Measurements from ENCODE around the gene BDH2. TPM values are rescaled to one million over a fixed set of nuclear protein-coding genes. Genes with fewer than 3 reads are reported as not detected.

The BDH2 gene
- total and polyA plus RNA-seq, 2 of the 8 experiments (the other 6 are each of a cell fraction or from before 2014, with no cell fraction given): 46.0 to 46.2 TPM

DNA sequence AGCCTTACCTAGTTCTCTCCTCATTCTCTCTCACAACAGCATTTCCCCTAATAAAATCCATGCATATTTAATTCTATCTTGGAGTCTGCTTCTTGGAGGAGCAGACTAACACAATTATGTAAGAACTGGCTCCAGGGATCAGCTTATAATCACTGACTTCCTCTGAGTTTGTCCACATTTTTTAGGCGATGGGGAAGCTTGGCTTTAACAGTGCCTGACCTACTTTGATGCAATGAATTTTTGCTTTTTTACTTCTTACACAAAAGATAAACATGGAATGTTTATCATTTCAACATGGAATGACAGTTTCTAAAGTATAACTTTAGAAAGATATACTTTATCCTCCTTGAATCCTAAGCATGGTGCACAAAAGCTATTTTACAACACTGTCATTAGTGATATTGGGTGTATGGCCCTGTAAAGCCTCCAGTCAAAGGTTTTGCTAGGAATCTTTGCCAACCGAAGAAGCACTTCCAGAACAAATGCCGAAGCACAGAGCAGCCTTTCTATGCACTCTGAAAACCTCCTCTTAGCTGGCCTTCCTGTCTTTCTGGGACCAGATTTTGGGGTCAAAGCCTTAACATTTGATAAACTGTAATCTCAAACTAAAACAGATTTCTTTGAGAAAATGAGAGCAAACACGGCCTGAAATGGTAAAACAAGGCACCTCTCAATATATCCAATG, 736 bp downstream of the BDH2 start:
- no peak overlapping the region for H4K5ac ChIP-seq (ENCODE audit: insufficient read length, low read depth, low read length)
- H3K23ac ChIP-seq (ENCODE audit: insufficient read length): no peak overlapping the region
- no peak for FAIRE-seq
- H2BK12ac ChIP-seq (ENCODE audit: low read depth, low read length): no peak overlapping the region
- H3K18ac ChIP-seq (ENCODE audit: extremely low read depth, low read length): no peak overlapping the region
- no peak overlapping the region for H2BK5ac ChIP-seq (ENCODE audit: low read depth, low read length)
- no peak overlapping the region for H2BK15ac ChIP-seq (ENCODE audit: low read length)
- H3K4me3 ChIP-seq (ENCODE audit: extremely low read depth in 1 of 4, insufficient read depth in 2 of 4, low read depth in 3 of 4, low read length in 4 of 4): peak overlapping the region; percentile 32 to 76 (median 44)
- no peak overlapping the region for H3K56ac ChIP-seq (replicated peaks; ENCODE audit: insufficient read length, low read depth, low read length)
- H2AFZ ChIP-seq (ENCODE audit: low read length): peak overlapping the region; percentile 82; the same call in 1 of the 2 replicates
- H2AK5ac ChIP-seq (ENCODE audit: low read depth, low read length): no peak overlapping the region
- H3K23me2 ChIP-seq (ENCODE audit: low read depth, low read length): 0 out of 2 replicates have a peak, but pooled peaks cover 5% of the 10 kb centered on the region
- H3K36me3 ChIP-seq (ENCODE audit: control insufficient read depth in 2 of 4, insufficient read depth in 4 of 4, low read length in 3 of 4): peaks cover 0 to 2% (median 0%) of the 10 kb centered on the region in 4 experiments; a peak in 2 of 8 replicates
- no peak for DNase-seq (ENCODE audit: low read depth in 1 of 2, low spot score in 2 of 2)
- H3K79me2 ChIP-seq (ENCODE audit: control insufficient read depth in 1 of 2, insufficient read depth in 2 of 2, low read length in 2 of 2): no peaks in the 10 kb centered on the region
- H3K9ac ChIP-seq (replicated peaks in 1 of 4; ENCODE audit: extremely low read depth in 1 of 4, low read depth in 3 of 4, low read length in 3 of 4): peak overlapping the region in 2 of 4 experiments; percentile 26 to 50; a peak in 2 of 7 replicates
- ChIA-PET CTCF (ENCODE audit: partially characterized antibody) (interaction anchor here (0.9 to 5.2 kb wide), 9 partner anchors 10 to 369 kb away, joined by 3 to 51 read pairs (median 4); no protein-coding TSS in a partner anchor), POLR2A (ENCODE audit: partially characterized antibody) (interaction anchor here (1.3 to 1.6 kb wide), 2 partner anchors 282 to 849 kb away, joined by 3 to 8 read pairs; no protein-coding TSS in a partner anchor)
- H3K4me2 ChIP-seq (ENCODE audit: insufficient read depth in 1 of 2, low read depth in 2 of 2, low read length in 2 of 2): peak overlapping the region; percentile 24 to 64
- no peaks in the 10 kb centered on the region for H3K9me3 ChIP-seq (ENCODE audit: insufficient read depth in 2 of 2, low read depth in 1 of 2, low read length in 1 of 2)
- H4K20me1 ChIP-seq (replicated peaks in 1 of 2; ENCODE audit: control insufficient read depth in 1 of 2, insufficient read depth in 2 of 2, low read length in 2 of 2): no peaks in the 10 kb centered on the region
- H3K4ac ChIP-seq (replicated peaks; ENCODE audit: insufficient read length, low read depth, low read length): no peak overlapping the region
- H3K27ac ChIP-seq (ENCODE audit: low read depth, low read length): no peak overlapping the region
- no peak overlapping the region for H3K14ac ChIP-seq (ENCODE audit: insufficient read length)
- H3K27me3 ChIP-seq (replicated peaks in 1 of 4; ENCODE audit: control insufficient read depth in 3 of 4, extremely low read depth in 1 of 4, insufficient read depth in 3 of 4, low read length in 3 of 4): no peaks in the 10 kb centered on the region
- H3K79me1 ChIP-seq (ENCODE audit: low read depth, low read length): no peaks in the 10 kb centered on the region; the same call in 1 of the 2 replicates
- no peak overlapping the region for H4K91ac ChIP-seq (replicated peaks; ENCODE audit: insufficient read length, low read length)
- no peaks in the 10 kb centered on the region for H3K4me1 ChIP-seq (replicated peaks in 1 of 4; ENCODE audit: control insufficient read depth in 3 of 4, insufficient read depth in 4 of 4, low read length in 3 of 4)
- peak overlapping the region; percentile 7; the same call in 1 of the 2 replicates for H4K8ac ChIP-seq (ENCODE audit: extremely low read depth, insufficient read depth, low read length)
- H2BK120ac ChIP-seq (replicated peaks; ENCODE audit: low read depth, low read length): no peak overlapping the region
- WGBS, 2 experiments (ENCODE audit: extremely low coverage in 1 of 2, insufficient coverage in 1 of 2, insufficient read length in 1 of 2, insufficient replicate concordance in 2 of 2, low coverage in 1 of 2, low lambda C conversion rate in 2 of 2, missing lambda C conversion rate in 1 of 2): 79% methylated on average over 4 of the region's 4 CpGs; no CpG with 5 or more reads in 1 of the 2 experiments
- H2BK20ac ChIP-seq (ENCODE audit: low read length): no peak overlapping the region
- no peak for TF ChIP-seq TEAD4 (IDR thresholded peaks at IDR 0.05; ENCODE audit: low read depth, low read length)
- no peak for TF ChIP-seq KDM4A (IDR thresholded peaks at IDR 0.05; ENCODE audit: low read depth, low read length, severe bottlenecking)
- TF ChIP-seq MAFK (IDR thresholded peaks at IDR 0.05; ENCODE audit: low read depth, low read length): no peak
- no peak for TF ChIP-seq HDAC2 (IDR thresholded peaks at IDR 0.05; ENCODE audit: borderline replicate concordance in 1 of 2, low read depth in 2 of 2, low read length in 2 of 2)
- no peak for TF ChIP-seq BRCA1 (IDR thresholded peaks at IDR 0.05; ENCODE audit: low read depth, low read length)
- TF ChIP-seq POU5F1 (IDR thresholded peaks at IDR 0.05; ENCODE audit: low read depth, low read length): no peak
- no peak for TF ChIP-seq SP1 (IDR thresholded peaks at IDR 0.05; ENCODE audit: low read depth, low read length)
- TF ChIP-seq SIX5 (IDR thresholded peaks at IDR 0.05; ENCODE audit: low read depth, low read length): no peak
- TF ChIP-seq RFX5 (IDR thresholded peaks at IDR 0.05; ENCODE audit: borderline replicate concordance, low read depth, low read length): no peak
- TF ChIP-seq EP300 (IDR thresholded peaks at IDR 0.05; ENCODE audit: borderline replicate concordance in 1 of 2, low read depth in 2 of 2, low read length in 2 of 2): no peak
